ENCODE data around the gene ABCA3.

- TF ChIP-seq EP300 (IDR thresholded peaks at IDR 0.05; ENCODE audit: low read depth): no peak
- TF ChIP-seq CTCF (IDR thresholded peaks at IDR 0.05): no peak
Observed at GRCh38 chr16:2325791-2326190, 14.7 kb downstream of the ABCA3 start.
